ENCODE results near the gene IL2RA.

DNA sequence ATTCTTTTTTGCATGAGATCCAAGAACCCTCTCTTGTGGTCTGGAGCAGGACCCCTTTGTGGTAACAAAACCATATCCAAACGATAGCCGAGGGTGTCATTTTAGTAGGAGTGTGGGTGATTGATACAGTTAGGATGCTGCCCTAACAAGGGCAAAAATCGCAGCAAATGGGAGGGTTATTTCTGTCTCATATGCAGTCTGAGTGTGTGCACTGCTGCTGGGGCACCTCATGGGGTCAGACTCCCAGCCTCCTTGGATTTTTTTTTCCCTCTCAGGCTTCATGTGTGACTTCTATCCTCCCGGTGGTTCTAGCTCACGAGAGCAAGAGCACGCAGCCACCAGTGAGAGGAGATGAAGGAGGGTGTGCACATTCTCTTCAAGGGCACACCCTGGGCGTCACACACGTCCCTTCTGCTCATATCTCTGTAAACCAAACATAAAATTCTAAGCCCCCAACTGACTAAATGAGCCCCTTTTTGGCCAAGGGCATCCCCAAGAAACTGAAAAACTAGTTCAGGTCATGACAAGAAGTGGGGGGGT, 56.2 kb downstream of the IL2RA start:
- TF ChIP-seq, protein P1, sequence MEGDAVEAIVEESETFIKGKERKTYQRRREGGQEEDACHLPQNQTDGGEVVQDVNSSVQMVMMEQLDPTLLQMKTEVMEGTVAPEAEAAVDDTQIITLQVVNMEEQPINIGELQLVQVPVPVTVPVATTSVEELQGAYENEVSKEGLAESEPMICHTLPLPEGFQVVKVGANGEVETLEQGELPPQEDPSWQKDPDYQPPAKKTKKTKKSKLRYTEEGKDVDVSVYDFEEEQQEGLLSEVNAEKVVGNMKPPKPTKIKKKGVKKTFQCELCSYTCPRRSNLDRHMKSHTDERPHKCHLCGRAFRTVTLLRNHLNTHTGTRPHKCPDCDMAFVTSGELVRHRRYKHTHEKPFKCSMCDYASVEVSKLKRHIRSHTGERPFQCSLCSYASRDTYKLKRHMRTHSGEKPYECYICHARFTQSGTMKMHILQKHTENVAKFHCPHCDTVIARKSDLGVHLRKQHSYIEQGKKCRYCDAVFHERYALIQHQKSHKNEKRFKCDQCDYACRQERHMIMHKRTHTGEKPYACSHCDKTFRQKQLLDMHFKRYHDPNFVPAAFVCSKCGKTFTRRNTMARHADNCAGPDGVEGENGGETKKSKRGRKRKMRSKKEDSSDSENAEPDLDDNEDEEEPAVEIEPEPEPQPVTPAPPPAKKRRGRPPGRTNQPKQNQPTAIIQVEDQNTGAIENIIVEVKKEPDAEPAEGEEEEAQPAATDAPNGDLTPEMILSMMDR (IDR thresholded peaks at IDR 0.05; ENCODE audit: low read length): no peak
- TF ChIP-seq EZH2 (IDR thresholded peaks at IDR 0.05; ENCODE audit: borderline replicate concordance, low read length): no peak
